NCI-H146 treated with DMSO at 0.1 percent for 48 hours (cell line): ENCODE measurements around the gene PDE6B.
A peak's percentile ranks its signal among the peaks of the same experiment; 100 is the strongest.
"Not testable (repeated sequence)": the region's sequence is repeated elsewhere in the genome, so short reads cannot be mapped to it uniquely, and the experiment has no call there.

Source experiments
- DNase-seq: peaks from one replicate; lab custom pipeline; 2025; ENCODE audit not compliant: unreplicated experiment; lab: John Stamatoyannopoulos, UW

The PDE6B gene

DNA sequence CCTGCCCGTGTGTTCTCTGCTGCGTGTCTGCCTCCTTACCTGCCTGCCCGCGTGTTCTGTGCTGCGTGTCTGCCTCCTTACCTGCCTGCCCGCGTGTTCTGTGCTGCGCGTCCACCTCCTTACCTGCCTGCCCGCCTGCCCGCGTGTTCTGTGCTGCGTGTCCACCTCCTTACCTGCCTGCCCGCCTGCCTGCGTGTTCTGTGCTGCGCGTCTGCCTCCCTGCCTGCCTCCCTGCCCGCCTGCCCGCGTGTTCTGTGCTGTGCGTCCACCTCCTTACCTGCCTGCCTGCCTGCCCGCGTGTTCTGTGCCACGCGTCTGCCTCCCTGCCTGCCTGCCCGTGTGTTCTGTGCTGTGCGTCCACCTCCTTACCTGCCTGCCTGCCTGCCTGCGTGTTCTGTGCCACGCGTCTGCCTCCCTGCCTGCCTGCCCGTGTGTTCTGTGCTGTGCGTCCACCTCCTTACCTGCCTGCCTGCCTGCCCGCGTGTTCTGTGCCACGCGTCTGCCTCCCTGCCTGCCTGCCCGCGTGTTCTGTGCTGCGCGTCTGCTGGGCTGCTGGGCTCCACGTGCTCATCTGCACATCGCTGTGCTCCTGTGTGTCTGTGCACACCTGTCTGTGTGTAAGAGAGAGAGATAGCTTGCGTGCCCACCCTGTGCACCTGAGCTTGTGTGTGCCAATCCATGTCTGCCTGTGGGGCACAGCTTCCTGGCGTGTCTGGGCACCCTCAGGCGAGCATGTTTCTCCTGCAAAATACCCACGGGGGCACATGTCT lies 9.9 kb downstream of the PDE6B start:
- not testable (repeated sequence) for DNase-seq

DNA sequence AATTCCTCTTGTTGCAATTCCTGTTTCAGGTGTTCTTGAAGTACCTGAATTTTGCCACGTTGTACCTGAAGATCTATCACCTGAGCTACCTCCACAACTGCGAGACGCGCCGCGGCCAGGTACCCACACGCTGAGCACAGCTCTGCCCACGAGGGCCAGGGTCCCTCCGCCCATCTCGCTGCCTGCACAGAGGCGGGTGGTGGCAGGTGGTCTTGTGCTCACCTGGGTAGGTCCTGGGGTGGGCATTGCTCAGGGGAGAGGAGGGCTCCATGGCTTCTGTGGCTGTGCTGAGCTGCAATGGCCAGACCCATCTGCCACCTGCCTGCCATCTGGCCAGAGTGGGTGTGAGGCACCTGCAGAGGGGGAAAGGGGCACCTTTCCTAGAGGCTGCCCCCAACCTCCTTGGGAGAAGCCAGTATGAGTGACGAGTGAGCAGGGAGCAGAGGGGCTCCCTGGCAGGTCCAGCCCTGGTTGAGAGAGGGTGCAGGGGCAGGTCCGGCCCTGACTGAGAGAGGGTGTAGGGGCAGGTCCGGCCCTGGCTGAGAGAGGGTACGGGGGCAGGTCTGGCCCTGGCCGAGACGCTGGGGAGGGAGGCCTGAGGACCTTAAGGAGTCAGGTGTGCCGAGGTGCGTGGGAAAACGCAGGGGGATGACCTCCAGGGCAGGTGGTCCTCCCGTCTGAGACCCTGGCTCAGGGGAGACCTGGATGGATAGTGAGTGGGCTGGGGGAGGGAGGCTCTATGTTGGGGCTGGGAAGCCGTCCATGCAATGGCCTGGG lies 10.7 kb downstream of the PDE6B start:
- DNase-seq, result no peak

- no peak for DNase-seq
Measured at GRCh38 chr4:636628-637159, 11.3 kb downstream of the PDE6B start.

DNA sequence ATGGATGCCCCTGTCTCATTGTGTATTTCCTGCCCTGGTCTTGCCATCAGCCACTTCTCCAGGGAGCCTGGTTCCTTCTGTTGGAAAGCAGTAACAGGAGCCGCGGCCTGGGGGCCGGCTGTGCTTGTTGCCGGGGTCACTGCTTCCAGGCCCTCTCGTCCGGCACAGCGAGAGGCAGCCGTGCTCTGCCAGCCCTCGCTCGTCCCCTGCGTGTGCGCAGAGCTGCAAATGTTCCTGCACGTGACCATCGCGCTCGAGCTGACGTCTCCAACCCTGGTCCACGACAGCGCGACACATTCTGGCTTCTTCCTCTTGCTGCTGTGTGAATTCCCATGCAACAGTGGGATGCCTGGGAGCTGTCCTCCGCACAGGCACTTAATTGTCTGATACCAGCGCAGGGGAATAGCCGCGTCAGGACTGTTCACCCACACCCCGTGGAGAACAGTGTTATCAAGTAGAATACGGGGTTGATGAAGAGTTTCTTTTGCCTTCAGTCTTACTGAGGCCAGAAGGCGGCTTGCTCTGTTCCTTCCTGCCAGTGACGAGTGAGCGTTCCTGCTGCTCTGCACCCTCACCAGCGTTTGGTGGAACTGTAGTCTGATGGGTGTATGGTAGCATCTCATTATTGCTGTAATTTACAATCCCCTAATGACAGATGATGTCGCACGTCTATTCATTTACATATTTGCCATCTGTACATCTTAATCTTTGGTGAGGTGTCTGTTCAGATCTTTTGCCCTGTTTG lies 12.3 kb downstream of the PDE6B start:
- DNase-seq, result no peak

- DNase-seq, result not testable (repeated sequence)
Measured at GRCh38 chr4:642366-642765, 17.0 kb downstream of the PDE6B start.

DNA sequence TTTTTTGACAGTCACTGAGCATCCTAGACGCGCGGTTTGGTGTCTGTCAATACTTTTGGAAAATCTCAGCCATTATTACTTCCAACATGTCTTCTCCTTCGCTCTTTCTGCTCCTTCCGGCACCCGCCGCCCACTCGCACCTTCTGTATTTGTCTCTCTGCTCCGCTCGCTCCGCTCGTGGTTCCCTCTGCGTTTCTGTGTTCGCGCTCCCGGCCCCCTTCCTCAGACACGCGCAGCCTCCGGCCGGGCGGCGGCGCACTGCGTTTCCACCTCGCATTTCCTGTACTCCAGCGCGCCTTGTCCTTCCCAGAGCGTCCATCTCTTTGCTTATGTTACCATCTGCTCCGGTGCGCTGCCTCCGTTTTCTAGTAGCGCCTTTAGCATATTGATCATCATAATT lies 21.1 kb downstream of the PDE6B start:
- DNase-seq, result no peak

GRCh38 chr4:647481-647880 lies 22.1 kb downstream of the PDE6B start:
- DNase-seq, result no peak

DNA sequence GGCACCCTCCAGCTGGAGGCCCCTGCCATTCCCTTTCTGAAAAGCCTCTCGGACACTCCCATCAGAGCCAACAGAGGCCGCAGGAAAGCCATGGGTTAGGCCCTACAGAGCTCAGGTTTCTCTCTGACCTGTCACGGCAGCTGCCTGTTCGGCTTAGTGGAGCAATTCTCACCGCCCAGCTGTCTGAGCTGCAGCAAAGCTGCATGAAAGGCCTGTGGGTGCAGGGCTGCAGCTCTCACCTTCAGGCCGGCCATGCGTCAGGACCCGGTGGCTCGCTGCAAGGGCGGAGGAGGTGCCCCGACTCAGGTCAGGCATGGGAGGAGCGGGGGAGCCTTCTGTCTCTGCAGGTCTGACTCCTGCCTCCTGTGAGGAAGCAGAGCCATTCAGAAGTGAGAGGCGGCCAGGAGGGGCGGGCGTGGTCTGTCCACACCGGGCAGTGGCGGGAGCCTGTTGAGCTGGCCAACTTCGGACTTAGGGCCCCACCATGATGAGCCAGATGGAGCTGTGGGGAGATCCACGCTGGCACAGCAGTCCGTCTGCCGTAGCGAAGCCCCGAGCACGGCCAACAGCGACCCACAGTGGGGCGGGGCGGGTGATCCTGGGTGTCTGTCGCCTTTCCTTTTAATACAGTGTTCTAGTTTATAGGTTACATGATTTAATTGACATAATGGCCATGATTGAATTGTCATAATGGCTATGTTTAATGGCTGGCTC lies 23.4 kb downstream of the PDE6B start:
- no peak for DNase-seq

DNA sequence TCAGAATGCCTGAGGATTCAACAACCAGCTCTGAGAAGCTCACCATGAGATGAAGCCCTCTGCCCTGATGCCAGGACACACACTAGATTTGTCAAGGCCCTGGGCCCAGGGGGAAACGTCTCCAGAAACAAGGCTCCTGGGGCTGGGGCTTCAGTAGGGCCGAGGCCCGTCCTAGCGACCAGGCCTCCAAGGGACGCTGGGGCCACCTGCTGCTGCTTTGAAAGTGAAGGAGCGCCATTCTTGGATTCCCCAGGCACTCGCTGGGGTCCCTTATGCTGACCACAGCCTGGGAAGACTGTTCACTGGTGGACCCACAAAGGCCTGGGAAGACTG lies 23.9 kb downstream of the PDE6B start:
- no peak for DNase-seq

DNA sequence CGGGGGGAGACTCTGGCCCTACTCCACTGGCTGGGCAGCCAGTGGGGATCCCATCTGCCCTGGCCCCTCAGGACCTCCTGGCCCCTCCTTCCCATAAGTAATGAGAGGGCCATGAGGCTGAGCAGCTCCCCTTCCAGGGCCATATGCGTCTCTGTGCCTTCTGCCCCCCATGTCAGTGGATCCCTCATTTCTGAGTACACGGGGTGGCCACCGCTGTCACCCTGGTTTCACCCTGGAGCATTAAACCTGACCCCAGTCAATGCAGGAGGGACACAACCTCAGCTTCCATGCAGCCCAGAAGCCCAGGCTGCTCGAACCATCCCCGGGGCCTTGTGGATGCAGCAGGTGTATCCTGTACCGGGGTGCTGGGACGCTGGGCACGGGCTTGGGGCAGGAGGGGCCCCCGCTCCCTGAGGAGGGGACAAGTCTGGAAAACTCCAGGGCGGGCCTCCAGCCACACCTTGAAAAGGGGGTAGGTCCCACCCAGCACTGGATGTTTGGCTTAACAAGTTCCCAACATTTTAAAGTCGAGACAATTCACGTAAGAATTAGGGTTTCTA lies 24.5 kb downstream of the PDE6B start:
- DNase-seq, result no peak

DNA sequence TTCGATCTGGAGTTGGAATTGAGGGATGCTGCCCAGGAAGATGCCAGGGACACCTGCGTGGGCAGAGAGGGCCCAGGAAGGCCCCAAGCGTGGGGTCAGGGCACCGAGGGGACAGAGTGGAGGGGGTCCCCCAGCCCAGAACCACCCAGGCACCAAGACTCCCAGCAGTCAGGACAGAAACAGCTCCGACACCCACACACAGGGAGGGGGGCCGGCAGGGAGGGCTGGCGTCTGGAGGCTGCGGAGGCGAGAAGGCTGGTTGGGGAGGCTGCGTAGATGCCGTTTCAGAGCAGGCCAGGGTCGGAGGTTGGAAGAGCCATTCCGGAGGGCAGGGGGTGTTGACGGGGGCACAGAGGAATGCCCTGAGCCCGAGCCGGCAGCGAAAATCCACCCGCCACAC lies 25.1 kb downstream of the PDE6B start:
- DNase-seq, result no peak

DNA sequence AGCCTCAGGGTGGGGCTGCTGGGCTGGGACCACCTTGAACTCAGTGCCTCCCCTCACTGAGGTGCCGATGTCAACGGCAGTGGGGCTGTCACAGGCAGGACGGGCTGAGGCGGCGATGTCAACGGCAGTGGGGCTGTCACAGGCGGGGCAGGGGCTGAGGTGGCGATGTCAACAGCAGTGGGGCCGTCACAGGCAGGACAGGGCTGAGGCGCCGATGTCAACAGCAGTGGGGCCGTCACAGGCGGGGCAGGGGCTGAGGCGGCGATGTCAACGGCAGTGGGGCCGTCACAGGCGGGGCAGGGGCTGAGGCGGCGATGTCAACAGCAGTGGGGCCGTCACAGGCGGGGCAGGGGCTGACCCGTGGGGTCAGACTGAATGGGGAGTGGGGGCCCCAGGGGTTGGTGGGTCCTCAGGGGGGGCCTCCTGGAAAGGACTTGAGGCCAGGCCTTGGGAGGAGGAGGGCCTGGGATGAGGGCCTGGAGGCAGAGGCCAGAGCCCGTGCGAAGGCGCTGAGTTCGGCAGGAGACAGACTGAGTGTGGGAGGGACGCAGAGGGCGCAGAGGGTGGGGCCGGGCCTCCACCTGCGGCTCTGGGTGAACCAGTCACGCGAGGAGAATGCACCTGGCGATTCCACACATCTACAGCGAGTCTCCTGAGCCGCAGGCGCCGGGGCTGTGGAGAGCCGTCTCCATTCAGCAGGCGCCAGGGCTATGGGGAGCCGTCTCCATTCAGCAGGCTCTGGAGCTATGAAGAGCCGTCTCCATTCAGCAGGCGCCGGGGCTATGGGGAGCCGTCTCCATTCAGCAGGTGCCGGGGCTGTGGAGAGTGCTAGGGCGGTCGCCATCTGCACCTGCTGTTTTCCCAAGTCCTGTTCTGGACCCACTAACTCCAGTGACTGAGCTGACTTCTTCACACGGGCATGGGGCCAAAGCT lies 25.8 kb downstream of the PDE6B start:
- DNase-seq, result peak; percentile 30

- DNase-seq, result no peak
Measured at GRCh38 chr4:651884-652642, 26.7 kb downstream of the PDE6B start.

- DNase-seq, result no peak
Measured at GRCh38 chr4:653080-653821, 27.9 kb downstream of the PDE6B start.

DNA sequence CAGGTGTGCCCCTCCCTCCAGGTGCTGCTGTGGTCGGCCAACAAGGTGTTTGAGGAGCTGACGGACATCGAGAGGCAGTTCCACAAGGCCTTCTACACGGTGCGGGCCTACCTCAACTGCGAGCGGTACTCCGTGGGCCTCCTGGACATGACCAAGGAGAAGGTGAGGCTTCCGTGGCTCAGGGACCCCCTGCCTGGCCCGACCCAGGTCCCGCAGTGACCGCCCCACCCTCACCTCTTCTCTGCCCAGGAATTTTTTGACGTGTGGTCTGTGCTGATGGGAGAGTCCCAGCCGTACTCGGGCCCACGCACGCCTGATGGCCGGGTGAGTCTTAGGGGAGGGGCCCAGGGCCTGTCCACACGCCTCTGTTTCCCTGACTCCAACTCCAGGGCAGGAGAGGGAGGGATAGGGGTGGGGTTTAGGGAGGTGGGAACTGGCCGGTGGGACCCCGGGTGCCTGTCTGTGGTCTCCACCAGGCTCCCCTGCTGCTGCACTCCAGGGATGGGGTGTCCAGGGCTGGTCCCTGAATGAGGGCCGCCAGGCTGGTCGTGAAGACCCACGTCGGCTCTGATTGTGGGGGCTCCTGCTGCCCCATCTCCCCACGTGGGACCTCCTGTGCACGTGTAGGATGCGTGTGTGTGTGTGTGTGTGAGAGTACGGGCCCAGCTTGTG lies 28.6 kb downstream of the PDE6B start:
- no peak for DNase-seq

DNA sequence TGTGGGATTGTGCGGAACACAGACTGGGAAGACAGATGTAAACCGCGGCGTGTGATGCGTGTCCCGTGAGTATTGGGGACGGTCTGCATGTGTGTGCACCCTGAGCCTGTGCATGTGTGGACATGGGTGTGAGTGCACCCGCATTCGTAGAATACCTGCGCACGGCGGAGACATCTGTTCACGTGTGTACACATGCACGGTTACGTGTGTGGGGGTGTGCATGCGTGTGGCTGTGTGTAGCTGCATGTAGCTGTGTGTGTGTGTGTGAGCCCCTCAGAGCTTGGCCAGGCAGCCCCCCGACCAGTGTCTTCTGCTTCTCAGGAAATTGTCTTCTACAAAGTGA lies 29.1 kb downstream of the PDE6B start:
- no peak for DNase-seq

- DNase-seq, result no peak
Measured at GRCh38 chr4:654871-655463, 29.6 kb downstream of the PDE6B start.
